Non-pigmented ciliary epithelial cell (primary cell): ENCODE results near the gene EMSY.

ENCODE experiments used
- DNase-seq: peaks from one replicate; pipeline ENCODE4 v3.0.0-alpha.2; 2010; ENCODE audit warnings: low read depth

Gene EMSY

DNA sequence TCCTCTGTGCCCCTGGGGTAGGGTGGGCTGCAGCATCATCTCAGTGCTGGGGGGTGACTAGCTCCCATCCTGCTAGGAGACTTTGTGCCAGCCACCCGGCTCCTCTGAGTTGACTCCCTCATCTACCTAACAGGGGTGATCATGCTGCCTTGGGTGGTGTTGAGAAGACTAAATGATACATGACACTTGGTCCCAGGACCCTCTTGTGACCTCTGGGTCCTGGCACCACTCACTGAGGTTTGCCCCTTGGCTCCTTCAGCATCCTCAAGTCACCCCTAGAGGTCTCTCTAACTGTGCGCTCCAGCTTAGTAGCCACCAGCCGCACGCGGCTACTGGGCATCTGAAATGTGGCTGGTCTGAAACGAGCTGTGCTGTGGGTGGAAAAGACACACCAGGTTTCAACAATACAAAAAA lies 153.6 kb downstream of the EMSY start:
- DNase-seq: no peak

DNA sequence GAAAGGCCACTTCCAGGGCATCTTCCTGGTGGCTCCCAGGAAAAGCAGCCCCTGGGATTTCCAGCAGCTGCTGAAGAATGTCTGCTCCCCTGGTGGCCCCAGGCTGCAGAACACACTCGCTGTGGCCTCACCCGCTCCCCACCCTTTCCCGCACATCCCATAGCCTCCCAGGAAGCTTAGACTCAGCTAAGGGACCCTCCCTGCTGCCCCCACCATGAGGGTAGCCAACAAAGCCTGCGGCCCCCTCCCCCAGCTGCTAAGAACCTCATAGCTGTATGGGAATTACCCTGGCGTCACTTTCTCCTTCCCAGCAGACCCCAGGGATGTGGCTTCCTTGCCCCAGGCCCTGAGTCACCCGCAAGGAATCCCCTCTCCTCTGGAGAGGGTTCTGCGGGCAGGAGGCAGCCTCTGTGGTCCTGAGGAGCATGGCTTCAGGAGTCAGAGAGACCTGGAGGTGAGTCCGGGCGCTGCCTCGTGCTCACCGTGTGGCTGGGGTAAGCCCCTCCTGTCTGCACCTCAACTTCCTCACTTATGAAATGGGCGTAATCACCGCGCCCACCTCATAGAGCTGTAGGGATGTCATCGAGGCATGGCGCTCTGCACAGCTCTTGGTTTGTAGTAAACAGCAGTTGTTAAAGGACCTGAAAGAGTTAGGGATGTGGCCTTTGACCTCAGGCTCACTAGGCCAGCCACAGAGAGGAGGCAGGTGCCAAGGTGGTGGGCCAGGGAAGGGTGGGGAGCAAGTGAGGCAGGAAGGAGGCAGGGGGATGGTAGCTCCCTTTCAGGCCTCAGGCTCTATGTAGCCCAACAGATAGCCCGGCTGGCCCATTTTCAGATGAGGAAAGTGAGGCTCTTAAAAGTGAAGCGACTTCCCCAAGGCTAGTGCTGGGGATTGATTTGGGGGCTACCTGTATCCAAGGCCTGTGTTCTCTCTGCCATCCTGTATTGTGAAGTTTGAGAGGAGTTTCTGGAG lies 154.5 kb downstream of the EMSY start:
- no peak for DNase-seq

DNA sequence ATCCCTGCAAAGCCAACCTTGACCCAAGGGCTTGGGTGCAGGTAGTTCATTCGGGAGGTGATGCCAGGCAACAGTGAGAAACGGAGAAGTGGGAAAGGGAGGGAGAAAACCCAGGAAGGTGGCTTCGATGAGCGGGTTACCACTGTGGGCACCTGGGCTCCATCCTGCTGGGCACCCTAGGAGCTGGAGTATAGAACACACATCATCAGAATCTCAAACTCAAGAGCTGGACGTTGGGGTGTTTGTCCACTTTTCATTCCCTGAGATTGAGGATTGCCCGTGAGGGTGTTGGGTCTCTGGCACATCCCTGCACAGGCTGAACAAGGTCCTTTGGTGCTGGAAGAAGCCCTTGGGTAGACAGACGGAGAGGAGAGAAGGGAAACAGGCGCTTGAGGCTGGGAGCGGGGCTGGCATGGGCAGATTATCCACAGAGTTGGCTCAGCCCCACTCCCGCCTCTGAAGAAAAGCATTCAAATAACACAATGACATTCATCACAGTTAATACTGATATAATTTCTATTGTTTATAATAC lies 155.4 kb downstream of the EMSY start:
- DNase-seq: no peak

DNA sequence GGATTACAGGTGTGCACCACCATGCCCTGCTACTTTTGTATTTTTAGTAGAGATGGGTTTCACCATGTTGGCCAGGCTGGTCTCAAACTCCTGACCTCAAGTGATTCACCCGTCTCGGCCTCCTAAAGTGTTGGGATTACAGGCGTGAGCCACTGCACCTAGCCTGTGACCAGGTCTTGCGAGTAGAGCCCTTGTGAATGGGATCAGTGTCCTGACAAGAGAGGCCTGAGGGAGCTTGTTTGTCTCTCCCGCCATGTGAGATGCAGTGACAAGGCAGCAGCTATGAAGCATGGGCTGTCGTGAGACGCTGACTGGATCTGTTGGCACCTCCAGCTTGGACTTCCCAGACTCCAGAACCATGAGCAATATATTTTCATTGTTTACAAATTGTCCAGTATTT lies 156.5 kb downstream of the EMSY start:
- DNase-seq: no peak

DNA sequence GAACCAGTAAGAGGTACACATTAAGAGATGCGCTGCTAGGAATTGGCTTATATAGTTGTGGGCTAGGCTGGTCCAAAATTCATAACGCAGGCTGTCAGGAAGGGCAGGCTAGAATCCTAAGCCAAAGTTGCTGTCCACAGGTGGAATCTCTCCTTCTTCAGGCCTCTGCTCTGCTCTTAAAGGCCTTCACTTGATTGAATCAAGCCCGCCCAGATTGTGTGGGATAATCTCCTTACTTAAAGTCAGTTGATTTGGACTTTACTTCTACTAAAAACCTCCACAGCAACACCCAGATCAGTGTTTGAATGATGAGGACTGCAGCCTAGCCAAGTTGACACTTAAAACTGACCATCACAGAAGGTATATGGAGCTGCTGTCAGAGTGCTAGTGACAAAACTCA lies 156.9 kb downstream of the EMSY start:
- DNase-seq: no peak

DNA sequence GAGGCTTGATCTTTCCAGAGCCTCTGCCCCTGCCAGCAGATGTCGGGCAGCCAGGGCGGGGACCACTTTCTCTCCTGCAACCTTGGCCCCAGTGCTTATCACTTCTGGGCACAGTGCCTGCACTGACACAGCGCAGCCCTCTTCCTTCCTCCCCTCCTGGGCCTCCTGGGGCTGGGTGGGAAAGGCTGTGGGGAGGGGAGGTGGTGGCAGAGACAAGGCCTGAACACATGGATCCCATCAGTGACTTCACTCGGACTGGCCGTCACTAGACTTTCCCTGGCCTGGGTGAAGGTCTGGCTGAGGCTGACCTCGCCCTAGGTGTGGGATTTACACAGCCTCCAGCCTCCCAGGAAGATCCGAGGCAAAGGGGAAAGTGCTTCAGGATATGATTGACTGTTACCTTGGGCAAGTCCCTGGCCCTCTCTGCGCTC lies 157.6 kb downstream of the EMSY start:
- DNase-seq: no peak
